OCI-LY1 (cell line): ENCODE results near the gene MYO5B.
"Not testable (repeated sequence)": the region's sequence is repeated elsewhere in the genome, so short reads cannot be mapped to it uniquely, and the experiment has no call there.

Experiments used
- H2AFZ ChIP-seq: fragments of 200-600 bp; sonication (generic), shearing (Covaris generic); 2 replicates; pipeline ENCODE4 v1.6.0; 2014; ENCODE audit warnings: antibody characterized with exemption, mild to moderate bottlenecking, low read length
- H3F3A ChIP-seq: fragments of 200-600 bp; sonication (generic), shearing (Covaris generic); 2 replicates; pipeline ENCODE4 v1.6.0; 2014; ENCODE audit warnings: mild to moderate bottlenecking, antibody characterized with exemption, low read length, moderate library complexity; ENCODE audit not compliant: insufficient read depth
- H3K27ac ChIP-seq: fragments of 200-600 bp; sonication (generic); 2 replicates; pipeline ENCODE4 v1.5.1; 2014; ENCODE audit warnings: low read length, mixed run types, mild to moderate bottlenecking, low read depth; ENCODE audit not compliant: poor library complexity, severe bottlenecking
- H3K27me3 ChIP-seq: fragments of 200-600 bp; sonication (generic); 2 replicates; pipeline ENCODE4 v1.6.0; 2014; ENCODE audit warnings: antibody characterized with exemption, mild to moderate bottlenecking, low read length, moderate library complexity; ENCODE audit not compliant: insufficient read depth
- H3K36me3 ChIP-seq: fragments of 200-600 bp; sonication (generic); 2 replicates; pipeline ENCODE4 v1.6.1; 2014; ENCODE audit warnings: mild to moderate bottlenecking, antibody characterized with exemption, low read length, moderate library complexity, mixed read lengths; ENCODE audit not compliant: insufficient read depth
- H3K4me1 ChIP-seq: fragments of 200-600 bp; sonication (generic); 2 replicates; pipeline ENCODE4 v1.5.1; 2014; ENCODE audit warnings: mild to moderate bottlenecking, low read length, moderate library complexity; ENCODE audit not compliant: insufficient read depth, severe bottlenecking
- H3K4me2 ChIP-seq: fragments of 200-600 bp; sonication (generic), shearing (Covaris generic); 2 replicates; pipeline ENCODE4 v1.6.1; 2014; ENCODE audit warnings: low read length
- H3K4me3 ChIP-seq: fragments of 200-600 bp; sonication (generic); 2 replicates; pipeline ENCODE4 v1.5.1; 2014; ENCODE audit warnings: low read length, low read depth, mild to moderate bottlenecking, mixed read lengths; ENCODE audit not compliant: poor library complexity, severe bottlenecking
- H3K79me2 ChIP-seq: fragments of 200-600 bp; shearing (Covaris generic); 2 replicates; pipeline ENCODE4 v1.6.1; 2016; ENCODE audit warnings: mixed run types, low read length, mixed read lengths; ENCODE audit not compliant: insufficient read depth
- H3K9ac ChIP-seq: fragments of 200-600 bp; sonication (generic), shearing (Covaris generic); 2 replicates; pipeline ENCODE4 v1.6.1; 2014; ENCODE audit warnings: mild to moderate bottlenecking, low read length, mixed read lengths
- H3K9me2 ChIP-seq: fragments of 200-600 bp; sonication (generic), shearing (Covaris generic); 2 replicates; pipeline ENCODE4 v1.6.1; 2014; ENCODE audit warnings: low read depth, mild to moderate bottlenecking, low read length, mixed read lengths
- H3K9me3 ChIP-seq: fragments of 200-600 bp; shearing (Covaris generic); 2 replicates; pipeline ENCODE4 v1.6.1; 2014; ENCODE audit warnings: low read length, mixed read lengths
- H4K20me1 ChIP-seq: fragments of 200-600 bp; sonication (generic), shearing (Covaris generic); 2 replicates; pipeline ENCODE4 v1.6.0; 2016; ENCODE audit warnings: mild to moderate bottlenecking, low read length; ENCODE audit not compliant: insufficient read depth
- CTCF ChIP-seq: fragments of 200-600 bp; sonication (generic), shearing (Covaris generic); IDR thresholded peaks from 2 replicates; pipeline ENCODE4 v1.5.1; 2017; ENCODE audit warnings: mild to moderate bottlenecking, antibody characterized with exemption, low read length, moderate library complexity, mixed read lengths
- EZH2 ChIP-seq: fragments of 200-600 bp; sonication (generic), shearing (Covaris generic); IDR thresholded peaks from 2 replicates; pipeline ENCODE4 v1.8.0; 2017; ENCODE audit warnings: borderline replicate concordance, mixed run types, mild to moderate bottlenecking, antibody characterized with exemption, low read length, moderate library complexity, mixed read lengths

The MYO5B gene

GRCh38 chr18:49812286-49813068 is 382.5 kb downstream of the MYO5B start:
- H3K27ac ChIP-seq, result peak overlapping the region; percentile 75
- TF ChIP-seq EZH2 (no peak), CTCF (no peak)
- peaks cover 22% of the 10 kb centered on the region for H3K4me1 ChIP-seq
- peaks cover 11% of the 10 kb centered on the region for H3K36me3 ChIP-seq
- H3K79me2 ChIP-seq, result peaks cover 45% of the 10 kb centered on the region
- H2AFZ ChIP-seq, result no peak overlapping the region; the same call in 1 of the 2 replicates
- no peaks in the 10 kb centered on the region for H3K9me2 ChIP-seq
- H4K20me1 ChIP-seq, result no peaks in the 10 kb centered on the region
- H3F3A ChIP-seq, result no peaks in the 10 kb centered on the region
- H3K4me3 ChIP-seq, result peak overlapping the region; percentile 96
- H3K4me2 ChIP-seq, result peak overlapping the region; percentile 85
- H3K27me3 ChIP-seq, result no peaks in the 10 kb centered on the region
- H3K9me3 ChIP-seq, result peaks cover 4% of the 10 kb centered on the region; the same call in 1 of the 2 replicates
- H3K9ac ChIP-seq, result peak overlapping the region; percentile 96

GRCh38 chr18:49811151-49811938 is 383.6 kb downstream of the MYO5B start:
- no peaks in the 10 kb centered on the region for H4K20me1 ChIP-seq
- no peaks in the 10 kb centered on the region for H3K27me3 ChIP-seq
- no peak overlapping the region for H3K27ac ChIP-seq
- peaks cover 4% of the 10 kb centered on the region; the same call in 1 of the 2 replicates for H3K9me3 ChIP-seq
- H3K4me3 ChIP-seq, result peak overlapping the region; percentile 96
- H3K9me2 ChIP-seq, result no peaks in the 10 kb centered on the region
- peaks cover 22% of the 10 kb centered on the region for H3K4me1 ChIP-seq
- TF ChIP-seq CTCF, result no peak
- no peak for TF ChIP-seq EZH2
- no peaks in the 10 kb centered on the region for H3F3A ChIP-seq
- no peak overlapping the region for H2AFZ ChIP-seq
- H3K4me2 ChIP-seq, result peak overlapping the region; percentile 85
- peak overlapping the region; percentile 96; the same call in 1 of the 2 replicates for H3K9ac ChIP-seq
- peaks cover 16% of the 10 kb centered on the region for H3K36me3 ChIP-seq
- peaks cover 56% of the 10 kb centered on the region for H3K79me2 ChIP-seq

- H3K4me3 ChIP-seq, H2AFZ ChIP-seq, H3K27ac ChIP-seq, H3F3A ChIP-seq, H3K4me2 ChIP-seq, H3K27me3 ChIP-seq, H3K9me3 ChIP-seq, H3K9me2 ChIP-seq, H3K9ac ChIP-seq, H4K20me1 ChIP-seq: not testable (repeated sequence)
- Histone ChIP-seq H3K4me1 (peaks cover 19% of the 10 kb centered on the region), H3K79me2 (peaks cover 81% of the 10 kb centered on the region), H3K36me3 (peaks cover 16% of the 10 kb centered on the region)
These were observed 386.3 kb downstream of the MYO5B start for GRCh38 chr18:49808553-49809191.
